PC-3 (cell line): ENCODE measurements around the gene MYH15.

Experiments used
- EZH2 ChIP-seq: fragments of 300-600 bp; sonication (generic); IDR thresholded peaks from one replicate; pipeline ENCODE4 v1.6.1; 2017; ENCODE audit warnings: antibody characterized with exemption, mild to moderate bottlenecking, low read length; ENCODE audit not compliant: unreplicated experiment
- TF ChIP-seq, protein P1 (sequence below): fragments of 300-600 bp; sonication (generic); conservative IDR thresholded peaks from 2 replicates; pipeline ENCODE4 v1.5.1; 2017; ENCODE audit warnings: antibody characterized with exemption, low read depth, mild to moderate bottlenecking, low read length

DNA sequence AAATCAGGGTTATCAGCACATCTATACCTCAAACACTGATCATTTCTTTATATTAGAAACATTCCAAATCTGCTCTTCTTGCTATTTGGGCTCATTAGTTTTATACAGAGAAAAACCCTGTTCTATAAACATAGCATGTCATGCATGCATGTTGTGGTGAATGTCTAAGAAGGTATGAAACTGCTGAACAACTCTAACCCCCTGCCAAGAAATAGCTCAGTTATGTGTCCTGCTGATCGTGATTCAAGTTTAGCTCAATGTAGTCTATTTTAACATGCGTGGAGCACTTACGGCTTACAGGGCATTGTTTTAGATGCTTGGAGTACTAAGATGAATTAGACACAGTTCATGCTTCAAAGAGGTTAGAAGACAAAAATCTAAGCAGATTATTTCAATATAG is 35.8 kb downstream of the MYH15 start:
- TF ChIP-seq, protein P1, sequence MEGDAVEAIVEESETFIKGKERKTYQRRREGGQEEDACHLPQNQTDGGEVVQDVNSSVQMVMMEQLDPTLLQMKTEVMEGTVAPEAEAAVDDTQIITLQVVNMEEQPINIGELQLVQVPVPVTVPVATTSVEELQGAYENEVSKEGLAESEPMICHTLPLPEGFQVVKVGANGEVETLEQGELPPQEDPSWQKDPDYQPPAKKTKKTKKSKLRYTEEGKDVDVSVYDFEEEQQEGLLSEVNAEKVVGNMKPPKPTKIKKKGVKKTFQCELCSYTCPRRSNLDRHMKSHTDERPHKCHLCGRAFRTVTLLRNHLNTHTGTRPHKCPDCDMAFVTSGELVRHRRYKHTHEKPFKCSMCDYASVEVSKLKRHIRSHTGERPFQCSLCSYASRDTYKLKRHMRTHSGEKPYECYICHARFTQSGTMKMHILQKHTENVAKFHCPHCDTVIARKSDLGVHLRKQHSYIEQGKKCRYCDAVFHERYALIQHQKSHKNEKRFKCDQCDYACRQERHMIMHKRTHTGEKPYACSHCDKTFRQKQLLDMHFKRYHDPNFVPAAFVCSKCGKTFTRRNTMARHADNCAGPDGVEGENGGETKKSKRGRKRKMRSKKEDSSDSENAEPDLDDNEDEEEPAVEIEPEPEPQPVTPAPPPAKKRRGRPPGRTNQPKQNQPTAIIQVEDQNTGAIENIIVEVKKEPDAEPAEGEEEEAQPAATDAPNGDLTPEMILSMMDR, result no peak
- TF ChIP-seq EZH2, result no peak
